Liver (tissue), 9 donors: ENCODE results near the gene NFIB. TPM values are rescaled to one million over a fixed set of nuclear protein-coding genes. Genes with fewer than 3 reads are reported as not detected.

Source experiments
- DNase-seq: peaks from one replicate; pipeline ENCODE4 v3.0.0-alpha.2; 2017; ENCODE audit warnings: low spot score
- H3K27ac ChIP-seq, 2 donors: one replicate each; pipeline ENCODE4 v1.7.0; 2013; ENCODE audit warnings: inconsistent platforms in 2 of 2, low read length in 2 of 2, control low read depth in 1 of 2, low read depth in 1 of 2, mild to moderate bottlenecking in 1 of 2
- H3K27me3 ChIP-seq, 4 donors: one replicate each; pipeline versions ENCODE4 v1.6.1 to v1.7.0; 2013; ENCODE audit warnings: low read length in 3 of 4, inconsistent platforms in 1 of 4, mild to moderate bottlenecking in 1 of 4, moderate library complexity in 1 of 4; ENCODE audit not compliant: control insufficient read depth in 4 of 4, insufficient read depth in 4 of 4
- H3K36me3 ChIP-seq, 4 donors: one replicate each; pipeline versions ENCODE4 v1.6.1 to v1.7.0; 2013; ENCODE audit warnings: low read length in 3 of 4, mild to moderate bottlenecking in 3 of 4, low read depth in 1 of 4, moderate library complexity in 1 of 4; ENCODE audit not compliant: control insufficient read depth in 4 of 4, insufficient read depth in 3 of 4
- H3K4me1 ChIP-seq, 4 donors: one replicate each; pipeline versions ENCODE4 v1.6.1 to v1.7.0; 2013; ENCODE audit warnings: low read length in 3 of 4, mild to moderate bottlenecking in 3 of 4, moderate library complexity in 1 of 4; ENCODE audit not compliant: control insufficient read depth in 4 of 4, insufficient read depth in 4 of 4
- H3K4me3 ChIP-seq, 3 donors: one replicate each; pipeline versions ENCODE4 v1.6.1 to v1.7.0; 2013; ENCODE audit warnings: low read length in 3 of 3, control low read depth in 1 of 3, low read depth in 1 of 3, mild to moderate bottlenecking in 1 of 3
- H3K9ac ChIP-seq, 2 donors: one replicate each; pipeline ENCODE4 v1.7.0; 2013; ENCODE audit warnings: low read length in 2 of 2, mild to moderate bottlenecking in 2 of 2, moderate library complexity in 2 of 2, control low read depth in 1 of 2, low read depth in 1 of 2
- H3K9me3 ChIP-seq, 4 donors: one replicate each; pipeline versions ENCODE4 v1.6.1 to v1.7.0; 2013; ENCODE audit warnings: low read length in 3 of 4; ENCODE audit not compliant: control insufficient read depth in 4 of 4
- EGR1 ChIP-seq, 2 donors: IDR thresholded peaks; 2 replicates each; pipeline ENCODE4 v1.6.1; 2016 to 2018; ENCODE audit warnings: antibody characterized with exemption in 2 of 2, low read depth in 2 of 2
- FOXA1 ChIP-seq: IDR thresholded peaks from 2 replicates; pipeline ENCODE4 v1.6.1; 2016; ENCODE audit warnings: antibody characterized with exemption
- FOXA2 ChIP-seq: IDR thresholded peaks from 2 replicates; pipeline ENCODE4 v1.6.1; 2016; ENCODE audit warnings: antibody characterized with exemption
- GABPA ChIP-seq, 2 donors: IDR thresholded peaks in 1 of 2; conservative IDR thresholded peaks in 1 of 2; 2 replicates each; pipeline ENCODE4 v1.6.1; 2016; ENCODE audit warnings: antibody characterized with exemption in 2 of 2, mild to moderate bottlenecking in 1 of 2, moderate library complexity in 1 of 2
- HNF4A ChIP-seq, 2 donors: conservative IDR thresholded peaks; 2 replicates each; pipeline ENCODE4 v1.6.1; 2016; ENCODE audit warnings: antibody characterized with exemption in 2 of 2, mild to moderate bottlenecking in 2 of 2
- HNF4G ChIP-seq: IDR thresholded peaks from 2 replicates; pipeline ENCODE4 v1.6.1; 2016; ENCODE audit warnings: antibody characterized with exemption
- JUND ChIP-seq, 2 donors: IDR thresholded peaks; 2 replicates each; pipeline ENCODE4 v1.6.1; 2016; ENCODE audit warnings: antibody characterized with exemption in 2 of 2
- NR2F2 ChIP-seq: IDR thresholded peaks from 2 replicates; pipeline ENCODE4 v1.6.1; 2016; ENCODE audit warnings: antibody characterized with exemption
- RAD21 ChIP-seq, 2 donors: IDR thresholded peaks; 2 replicates each; pipeline ENCODE4 v1.6.1; 2016; ENCODE audit warnings: antibody characterized with exemption in 2 of 2, mild to moderate bottlenecking in 2 of 2
- RXRA ChIP-seq, 2 donors: IDR thresholded peaks; 2 replicates each; pipeline ENCODE4 v1.6.1; 2017 to 2018; ENCODE audit warnings: antibody characterized with exemption in 2 of 2, mild to moderate bottlenecking in 1 of 2
- SP1 ChIP-seq: IDR thresholded peaks from 2 replicates; pipeline ENCODE4 v1.6.1; 2018; ENCODE audit warnings: antibody characterized with exemption, mild to moderate bottlenecking
- TAF1 ChIP-seq: conservative IDR thresholded peaks from 2 replicates; pipeline ENCODE4 v1.6.1; 2016; ENCODE audit warnings: antibody characterized with exemption, mild to moderate bottlenecking
- YY1 ChIP-seq: IDR thresholded peaks from 2 replicates; pipeline ENCODE4 v1.6.1; 2016; ENCODE audit warnings: antibody characterized with exemption, mild to moderate bottlenecking
- WGBS: extraction: QIAGEN DNeasy Blood & Tissue Kit; methylation state at CpG from one replicate; pipeline ENCODE4 v1.1.7; 2013; 5-methylcytosine and 5-hydroxymethylcytosine counted together
- polyA plus RNA-seq, 2 donors: library from polyadenylated mRNA; stranded (reverse) in 1 of 2; unstranded in 1 of 2; fragments of 200-250 nt in 1 of 2; fragments of >200 nt in 1 of 2; fragmentation: Nextera tagmentation in 1 of 2; extraction: Ambion mirVana in 1 of 2; gene quantifications; one replicate each; pipeline versions ENCODE4 v1.2.1 to v1.2.3, GENCODE V29; 2013 to 2015
- total RNA-seq, 2 donors: library from RNA; depleted of rRNA; stranded (reverse); fragments of >200 nt; gene quantifications; one replicate each; pipeline ENCODE4 v1.2.3, GENCODE V29; 2014
- TF ChIP-seq, protein P1 (sequence below): IDR thresholded peaks from 2 replicates; pipeline ENCODE4 v1.6.1; 2016; ENCODE audit warnings: antibody characterized with exemption, mild to moderate bottlenecking
- TF ChIP-seq, protein P2 (sequence below): fragments of 150-350 bp; IDR thresholded peaks from 2 replicates; pipeline ENCODE4 v1.5.1; 2017; ENCODE audit warnings: improper control_type of control experiment, low read depth, low read length; ENCODE audit not compliant: missing input control
- TF ChIP-seq, protein P3 (sequence below): IDR thresholded peaks from 2 replicates; pipeline ENCODE4 v1.6.1; 2016; ENCODE audit warnings: antibody characterized with exemption
- TF ChIP-seq, protein P4 (sequence below): IDR thresholded peaks from 2 replicates; pipeline ENCODE4 v1.6.1; 2016; ENCODE audit warnings: antibody characterized with exemption
- TF ChIP-seq, protein P5 (sequence below): IDR thresholded peaks from 2 replicates; pipeline ENCODE4 v1.6.1; 2016; ENCODE audit warnings: antibody characterized with exemption
- donor health status: healthy.
- donor health status: healthy.
- donor health status: healthy.
- donor health status: healthy.
- donor health status: healthy.

NFIB gene
- total and polyA plus RNA-seq, 4 donors = 3.2 to 23.2 (median 8.0) TPM

DNA sequence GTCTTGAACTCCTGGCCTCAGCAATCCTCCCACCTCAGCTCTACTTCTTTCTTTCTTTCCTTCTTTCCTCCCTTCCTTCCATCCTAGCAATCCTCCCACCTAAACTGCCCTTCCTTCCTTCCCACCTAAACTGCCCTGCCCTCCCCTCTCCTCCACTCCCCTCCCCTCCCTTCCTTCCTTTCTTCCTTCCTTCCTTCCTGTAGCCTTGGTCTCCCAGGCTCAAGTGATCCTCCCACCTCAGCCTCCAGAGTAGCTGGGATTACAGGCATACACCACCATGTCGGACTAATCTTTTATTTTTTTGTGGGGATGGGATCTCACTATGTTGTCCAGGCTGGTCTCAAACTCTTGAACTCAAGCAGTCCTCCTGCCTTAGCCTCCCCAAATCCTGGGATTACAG is 65.8 kb downstream of the NFIB start:
- no peaks in the 10 kb centered on the region for H3K9me3 ChIP-seq
- no peak for TF ChIP-seq RXRA (IDR thresholded peaks at IDR 0.05)
- no peak for TF ChIP-seq YY1
- no peak for TF ChIP-seq HNF4A (conservative IDR thresholded peaks at IDR 0.05)
- no peak for TF ChIP-seq HNF4G
- TF ChIP-seq FOXA2 = no peak
- TF ChIP-seq GABPA (IDR thresholded peaks at IDR 0.05 in 1 of 2, conservative IDR thresholded peaks at IDR 0.05 in 1 of 2) = no peak
- TF ChIP-seq, protein P1, sequence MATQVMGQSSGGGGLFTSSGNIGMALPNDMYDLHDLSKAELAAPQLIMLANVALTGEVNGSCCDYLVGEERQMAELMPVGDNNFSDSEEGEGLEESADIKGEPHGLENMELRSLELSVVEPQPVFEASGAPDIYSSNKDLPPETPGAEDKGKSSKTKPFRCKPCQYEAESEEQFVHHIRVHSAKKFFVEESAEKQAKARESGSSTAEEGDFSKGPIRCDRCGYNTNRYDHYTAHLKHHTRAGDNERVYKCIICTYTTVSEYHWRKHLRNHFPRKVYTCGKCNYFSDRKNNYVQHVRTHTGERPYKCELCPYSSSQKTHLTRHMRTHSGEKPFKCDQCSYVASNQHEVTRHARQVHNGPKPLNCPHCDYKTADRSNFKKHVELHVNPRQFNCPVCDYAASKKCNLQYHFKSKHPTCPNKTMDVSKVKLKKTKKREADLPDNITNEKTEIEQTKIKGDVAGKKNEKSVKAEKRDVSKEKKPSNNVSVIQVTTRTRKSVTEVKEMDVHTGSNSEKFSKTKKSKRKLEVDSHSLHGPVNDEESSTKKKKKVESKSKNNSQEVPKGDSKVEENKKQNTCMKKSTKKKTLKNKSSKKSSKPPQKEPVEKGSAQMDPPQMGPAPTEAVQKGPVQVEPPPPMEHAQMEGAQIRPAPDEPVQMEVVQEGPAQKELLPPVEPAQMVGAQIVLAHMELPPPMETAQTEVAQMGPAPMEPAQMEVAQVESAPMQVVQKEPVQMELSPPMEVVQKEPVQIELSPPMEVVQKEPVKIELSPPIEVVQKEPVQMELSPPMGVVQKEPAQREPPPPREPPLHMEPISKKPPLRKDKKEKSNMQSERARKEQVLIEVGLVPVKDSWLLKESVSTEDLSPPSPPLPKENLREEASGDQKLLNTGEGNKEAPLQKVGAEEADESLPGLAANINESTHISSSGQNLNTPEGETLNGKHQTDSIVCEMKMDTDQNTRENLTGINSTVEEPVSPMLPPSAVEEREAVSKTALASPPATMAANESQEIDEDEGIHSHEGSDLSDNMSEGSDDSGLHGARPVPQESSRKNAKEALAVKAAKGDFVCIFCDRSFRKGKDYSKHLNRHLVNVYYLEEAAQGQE = no peak
- no peak for TF ChIP-seq RAD21 (IDR thresholded peaks at IDR 0.05)
- TF ChIP-seq, protein P2, sequence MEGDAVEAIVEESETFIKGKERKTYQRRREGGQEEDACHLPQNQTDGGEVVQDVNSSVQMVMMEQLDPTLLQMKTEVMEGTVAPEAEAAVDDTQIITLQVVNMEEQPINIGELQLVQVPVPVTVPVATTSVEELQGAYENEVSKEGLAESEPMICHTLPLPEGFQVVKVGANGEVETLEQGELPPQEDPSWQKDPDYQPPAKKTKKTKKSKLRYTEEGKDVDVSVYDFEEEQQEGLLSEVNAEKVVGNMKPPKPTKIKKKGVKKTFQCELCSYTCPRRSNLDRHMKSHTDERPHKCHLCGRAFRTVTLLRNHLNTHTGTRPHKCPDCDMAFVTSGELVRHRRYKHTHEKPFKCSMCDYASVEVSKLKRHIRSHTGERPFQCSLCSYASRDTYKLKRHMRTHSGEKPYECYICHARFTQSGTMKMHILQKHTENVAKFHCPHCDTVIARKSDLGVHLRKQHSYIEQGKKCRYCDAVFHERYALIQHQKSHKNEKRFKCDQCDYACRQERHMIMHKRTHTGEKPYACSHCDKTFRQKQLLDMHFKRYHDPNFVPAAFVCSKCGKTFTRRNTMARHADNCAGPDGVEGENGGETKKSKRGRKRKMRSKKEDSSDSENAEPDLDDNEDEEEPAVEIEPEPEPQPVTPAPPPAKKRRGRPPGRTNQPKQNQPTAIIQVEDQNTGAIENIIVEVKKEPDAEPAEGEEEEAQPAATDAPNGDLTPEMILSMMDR = no peak
- TF ChIP-seq FOXA1 = no peak
- TF ChIP-seq JUND (IDR thresholded peaks at IDR 0.05) = no peak
- TF ChIP-seq, protein P3, sequence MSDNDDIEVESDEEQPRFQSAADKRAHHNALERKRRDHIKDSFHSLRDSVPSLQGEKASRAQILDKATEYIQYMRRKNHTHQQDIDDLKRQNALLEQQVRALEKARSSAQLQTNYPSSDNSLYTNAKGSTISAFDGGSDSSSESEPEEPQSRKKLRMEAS = no peak
- TF ChIP-seq, protein P4, sequence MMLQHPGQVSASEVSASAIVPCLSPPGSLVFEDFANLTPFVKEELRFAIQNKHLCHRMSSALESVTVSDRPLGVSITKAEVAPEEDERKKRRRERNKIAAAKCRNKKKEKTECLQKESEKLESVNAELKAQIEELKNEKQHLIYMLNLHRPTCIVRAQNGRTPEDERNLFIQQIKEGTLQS = no peak
- TF ChIP-seq SP1 = no peak
- TF ChIP-seq TAF1 = no peak
- TF ChIP-seq, protein P5, sequence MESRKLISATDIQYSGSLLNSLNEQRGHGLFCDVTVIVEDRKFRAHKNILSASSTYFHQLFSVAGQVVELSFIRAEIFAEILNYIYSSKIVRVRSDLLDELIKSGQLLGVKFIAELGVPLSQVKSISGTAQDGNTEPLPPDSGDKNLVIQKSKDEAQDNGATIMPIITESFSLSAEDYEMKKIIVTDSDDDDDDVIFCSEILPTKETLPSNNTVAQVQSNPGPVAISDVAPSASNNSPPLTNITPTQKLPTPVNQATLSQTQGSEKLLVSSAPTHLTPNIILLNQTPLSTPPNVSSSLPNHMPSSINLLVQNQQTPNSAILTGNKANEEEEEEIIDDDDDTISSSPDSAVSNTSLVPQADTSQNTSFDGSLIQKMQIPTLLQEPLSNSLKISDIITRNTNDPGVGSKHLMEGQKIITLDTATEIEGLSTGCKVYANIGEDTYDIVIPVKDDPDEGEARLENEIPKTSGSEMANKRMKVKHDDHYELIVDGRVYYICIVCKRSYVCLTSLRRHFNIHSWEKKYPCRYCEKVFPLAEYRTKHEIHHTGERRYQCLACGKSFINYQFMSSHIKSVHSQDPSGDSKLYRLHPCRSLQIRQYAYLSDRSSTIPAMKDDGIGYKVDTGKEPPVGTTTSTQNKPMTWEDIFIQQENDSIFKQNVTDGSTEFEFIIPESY = no peak
- TF ChIP-seq NR2F2 = no peak
- TF ChIP-seq EGR1 (IDR thresholded peaks at IDR 0.05; ENCODE audit: low read depth in 2 of 2) = no peak
- WGBS = 95% methylated on average over 1 of the region's 1 CpG
- no peak overlapping the region for H3K27ac ChIP-seq
- no peaks in the 10 kb centered on the region for H3K27me3 ChIP-seq
- no peak overlapping the region for H3K9ac ChIP-seq
- no peak for DNase-seq
- no peaks in the 10 kb centered on the region for H3K36me3 ChIP-seq
- no peak overlapping the region for H3K4me3 ChIP-seq
- peaks cover 2 to 16% (median 12%) of the 10 kb centered on the region in 4 donors for H3K4me1 ChIP-seq
